HG03565 (cell line): ENCODE measurements around the gene ESRRG.

Experiments
- ATAC-seq: cut with Tn5 transposase; IDR thresholded peaks from one replicate; pipeline ENCODE4 v1.9.1; 2021; ENCODE audit warnings: mild to moderate bottlenecking, moderate library complexity; ENCODE audit not compliant: unreplicated experiment

The ESRRG gene

GRCh38 chr1:216459651-216460207 is 263.5 kb downstream of the ESRRG start:
- no peak for ATAC-seq

- ATAC-seq = no peak
These were observed 264.4 kb downstream of the ESRRG start for GRCh38 chr1:216458812-216459211.

- no peak for ATAC-seq
These were observed 265.9 kb downstream of the ESRRG start for GRCh38 chr1:216457356-216457755.

GRCh38 chr1:216456682-216457081 is 266.5 kb downstream of the ESRRG start:
- ATAC-seq = no peak

- no peak for ATAC-seq
These were observed 269.5 kb downstream of the ESRRG start for GRCh38 chr1:216453777-216454176.
